SHP77 treated with DMSO at 0.1 percent for 48 hours (cell line): ENCODE data around the gene TSACC.

ENCODE experiments used
- DNase-seq: peaks from one replicate; lab custom pipeline; 2025; lab: John Stamatoyannopoulos, UW

The TSACC gene

DNA sequence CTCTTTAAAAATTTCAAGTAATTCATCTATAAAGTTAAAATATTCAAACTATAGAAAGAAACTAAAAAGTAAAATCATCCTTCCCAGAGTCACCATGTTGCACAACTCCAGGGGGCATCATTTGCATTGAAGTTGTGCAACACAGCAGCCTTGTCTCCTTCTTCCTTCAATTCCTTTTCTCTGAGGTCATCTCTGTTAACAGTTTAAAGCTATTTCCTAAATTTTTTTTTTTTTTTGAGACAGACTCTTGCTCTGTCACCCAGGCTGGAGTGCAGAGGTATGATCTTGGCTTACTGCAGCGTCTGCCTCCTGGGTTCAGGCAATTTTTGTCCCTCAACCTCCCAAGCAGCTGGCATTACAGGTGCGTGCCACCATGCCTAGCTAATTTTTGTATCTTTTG lies 37.8 kb downstream of the TSACC start:
- DNase-seq, result no peak

- no peak for DNase-seq
These were observed 38.9 kb downstream of the TSACC start for GRCh38 chr1:156376958-156377919.

DNA sequence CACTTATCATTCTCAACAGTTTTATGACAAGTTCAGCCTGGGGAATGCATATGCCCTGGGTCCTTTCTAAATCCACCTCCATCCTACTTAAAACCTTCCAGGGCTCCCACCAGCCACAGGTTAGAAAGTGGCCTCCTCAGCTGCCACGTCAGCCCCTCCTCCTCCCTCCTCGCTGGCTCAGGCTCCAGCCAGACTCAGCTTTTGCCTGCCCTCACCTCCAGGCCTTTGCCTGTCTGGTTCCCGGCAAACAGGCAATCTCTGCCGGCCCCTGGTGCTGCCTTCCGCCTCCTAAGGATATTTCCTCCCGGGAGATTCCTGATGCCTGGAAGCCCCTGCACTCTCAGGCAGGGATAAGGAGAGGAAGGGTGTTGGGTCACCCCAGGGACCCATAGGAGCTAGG lies 40.2 kb downstream of the TSACC start:
- no peak for DNase-seq

- DNase-seq, result no peak
These were observed 41.3 kb downstream of the TSACC start for GRCh38 chr1:156379420-156380165.

DNA sequence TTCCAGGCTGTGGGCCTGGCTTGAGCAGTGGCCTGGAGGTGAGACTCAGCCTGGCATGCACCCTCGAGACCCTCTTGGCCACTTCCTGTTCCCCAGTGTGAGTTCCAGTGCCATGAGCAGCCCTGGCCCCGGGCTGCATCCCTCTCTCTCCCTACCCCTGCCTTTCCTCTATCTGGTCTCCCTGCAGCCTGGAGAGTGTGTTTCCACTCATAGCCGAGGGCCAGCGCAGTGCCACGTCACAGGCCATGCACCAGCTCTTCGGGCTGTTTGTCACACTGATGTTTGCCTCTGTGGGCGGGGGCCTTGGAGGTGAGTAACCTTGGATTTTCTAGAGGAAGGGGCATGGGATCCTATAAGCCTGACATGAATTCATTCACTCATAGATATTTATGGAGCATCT lies 44.2 kb downstream of the TSACC start:
- no peak for DNase-seq

DNA sequence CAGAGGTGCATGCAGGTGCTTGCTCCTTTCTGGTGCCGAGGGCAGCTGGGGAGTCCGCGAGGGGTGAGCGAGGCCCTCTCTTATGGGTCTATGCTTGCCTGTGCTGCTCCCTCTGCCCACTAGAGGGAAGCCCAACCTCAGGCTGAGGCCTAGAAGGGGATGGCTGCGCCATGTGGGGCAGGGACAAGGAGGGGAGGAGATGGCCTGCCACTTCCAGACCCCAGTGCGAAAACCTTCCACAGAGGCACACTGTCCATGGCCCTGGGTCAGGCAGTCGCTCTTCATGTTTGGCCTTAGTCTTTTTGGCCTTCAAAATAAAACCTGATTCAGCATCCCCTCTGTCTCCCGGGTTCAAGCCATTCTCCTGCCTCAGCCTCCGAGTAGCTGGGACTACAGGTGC lies 44.7 kb downstream of the TSACC start:
- DNase-seq, result peak; percentile 56

DNA sequence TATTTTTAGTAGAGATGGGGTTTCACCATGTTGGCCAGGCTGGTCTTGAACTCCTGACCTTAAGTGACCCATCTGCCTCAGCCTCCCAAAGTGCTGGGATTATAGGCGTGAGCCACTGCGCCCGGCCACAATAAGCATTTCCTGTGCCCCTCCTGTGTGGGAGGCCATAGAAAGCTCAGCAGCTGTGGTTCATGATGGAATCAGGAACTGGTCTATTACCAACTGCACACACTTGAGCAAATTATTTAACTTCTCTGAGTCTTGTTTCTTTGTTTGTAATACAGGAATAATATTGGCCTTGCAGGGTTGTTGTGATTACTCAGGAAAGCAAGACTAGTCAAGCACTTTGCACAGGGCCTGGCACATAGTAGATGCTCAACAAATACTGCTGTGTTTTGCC lies 45.7 kb downstream of the TSACC start:
- DNase-seq, result no peak

DNA sequence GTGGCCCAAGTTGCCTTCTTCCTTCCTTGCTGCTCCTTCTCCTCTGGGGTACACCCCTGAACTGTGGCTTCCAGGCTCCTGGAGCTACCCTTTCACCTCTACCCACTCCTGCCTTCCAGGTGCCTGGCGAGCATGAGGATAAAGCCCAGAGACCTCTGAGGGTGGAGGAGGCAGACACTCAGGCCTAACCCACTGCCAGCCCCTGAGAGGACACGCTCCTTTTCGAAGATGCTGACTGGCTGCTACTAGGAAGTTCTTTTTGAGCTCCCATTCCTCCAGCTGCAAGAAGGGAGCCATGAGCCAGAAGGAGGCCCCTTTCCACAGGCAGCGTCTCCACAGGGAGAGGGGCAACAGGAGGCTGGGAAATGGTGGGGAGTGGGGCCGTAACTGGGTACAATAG lies 46.3 kb downstream of the TSACC start:
- DNase-seq, result no peak

GRCh38 chr1:156385534-156386031 lies 47.3 kb downstream of the TSACC start:
- peak; percentile 53 for DNase-seq

GRCh38 chr1:156386134-156386901 lies 48.0 kb downstream of the TSACC start:
- no peak for DNase-seq

DNA sequence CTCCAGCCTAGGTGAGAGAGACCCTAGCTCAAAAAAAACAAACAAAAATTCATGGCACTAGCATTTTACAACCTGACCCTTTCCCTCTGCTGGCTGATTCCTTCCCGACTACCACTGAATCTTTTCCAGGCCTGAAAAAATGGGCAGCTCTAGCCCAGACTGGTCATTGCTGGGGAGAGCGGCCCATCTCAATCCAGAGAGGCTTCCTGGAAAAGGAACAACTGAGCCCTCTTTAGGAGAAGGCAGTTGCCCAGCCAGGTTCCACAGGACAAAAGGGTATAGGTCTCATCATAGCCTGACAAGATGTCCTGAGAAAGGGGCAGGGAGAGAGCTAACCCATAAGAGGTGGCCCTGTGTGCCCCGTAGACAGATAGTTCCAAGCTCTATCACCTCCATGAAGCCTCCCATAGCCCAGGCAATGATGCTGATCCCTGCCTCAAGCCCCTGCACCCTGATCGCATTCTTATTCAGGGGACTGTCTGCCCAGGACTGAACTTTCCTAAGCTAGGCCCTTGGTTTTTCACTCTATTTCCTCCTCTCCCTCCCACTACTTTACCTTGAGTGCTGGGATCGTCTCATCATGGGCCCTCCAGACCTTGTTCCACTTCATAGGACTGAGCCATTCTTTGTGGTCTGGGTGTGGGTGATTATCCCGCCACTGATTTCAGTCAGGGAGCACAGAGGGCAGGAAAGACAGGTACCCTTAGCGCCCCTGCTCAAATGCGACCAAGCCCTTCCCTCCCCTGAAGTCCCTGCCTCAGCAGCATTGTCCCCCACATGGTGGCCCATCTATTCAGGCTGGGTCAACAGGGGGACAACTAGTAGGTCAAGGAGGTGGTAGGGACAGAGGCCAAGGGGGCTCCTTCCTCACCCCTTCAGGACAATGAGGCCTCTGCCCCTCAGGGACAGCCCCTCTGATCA lies 48.9 kb downstream of the TSACC start:
- DNase-seq, result no peak

DNA sequence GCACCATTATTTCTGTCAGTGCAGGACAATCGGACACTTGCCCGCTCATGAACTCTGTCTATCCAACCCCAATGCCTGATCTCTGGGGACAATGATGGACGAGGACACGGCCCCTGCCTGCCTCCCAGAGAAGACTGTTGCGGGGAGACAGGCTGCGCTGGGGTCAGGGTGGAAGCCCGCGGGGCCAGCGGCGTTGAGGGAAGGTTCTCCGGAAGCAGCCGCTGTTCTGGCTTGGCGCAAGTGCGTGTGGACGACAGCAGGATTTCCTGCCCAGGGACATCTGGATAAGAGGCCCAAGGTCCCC lies 49.5 kb downstream of the TSACC start:
- no peak for DNase-seq

DNA sequence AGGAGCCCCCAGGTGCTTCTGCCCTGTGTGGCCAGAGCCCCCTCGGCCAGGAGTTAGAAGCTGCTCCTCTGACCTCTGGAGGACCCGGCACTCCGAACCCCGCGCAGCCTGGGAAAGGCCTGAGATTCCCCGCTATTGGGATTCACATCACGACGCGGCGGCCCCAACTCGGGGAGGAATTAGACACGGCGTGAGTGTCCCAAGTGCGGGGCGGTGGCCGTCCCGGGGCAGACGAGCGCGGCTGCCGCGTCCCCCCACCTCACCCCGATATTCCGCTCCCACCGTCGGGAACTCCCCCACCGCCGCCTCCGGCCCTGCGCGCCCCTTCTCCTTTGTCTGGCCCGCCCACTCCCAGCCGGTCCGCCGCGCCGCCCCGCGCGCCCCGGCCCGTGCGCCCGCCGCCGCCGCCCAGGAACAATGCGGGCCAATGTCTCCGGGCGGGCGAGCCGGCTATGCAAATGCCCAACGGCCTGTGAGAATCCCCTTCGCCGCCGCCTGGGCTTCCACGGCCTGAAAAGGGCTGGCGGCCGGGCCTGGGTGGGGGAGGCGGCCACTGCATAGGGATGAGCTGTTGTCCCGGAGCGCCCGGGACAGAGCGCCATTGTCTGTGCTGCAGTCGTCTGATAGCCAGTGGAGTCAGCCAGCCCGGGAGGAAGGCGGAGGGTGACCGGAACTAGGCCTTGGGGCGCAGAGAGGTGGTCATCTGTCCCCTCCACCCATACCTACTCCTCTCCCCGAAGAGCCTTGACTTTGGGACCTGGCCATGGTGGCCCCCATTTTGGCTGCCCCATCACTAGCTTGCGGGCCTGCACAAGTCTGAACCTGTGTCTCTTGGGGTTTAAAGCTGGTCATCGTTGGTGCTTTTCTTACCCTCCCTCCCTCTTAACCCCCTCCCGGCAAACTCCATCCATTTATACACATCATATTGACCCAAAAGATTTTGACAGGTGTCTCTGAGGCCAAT lies 50.1 kb downstream of the TSACC start:
- DNase-seq, result no peak

GRCh38 chr1:156389311-156389710 lies 51.0 kb downstream of the TSACC start:
- DNase-seq, result no peak

DNA sequence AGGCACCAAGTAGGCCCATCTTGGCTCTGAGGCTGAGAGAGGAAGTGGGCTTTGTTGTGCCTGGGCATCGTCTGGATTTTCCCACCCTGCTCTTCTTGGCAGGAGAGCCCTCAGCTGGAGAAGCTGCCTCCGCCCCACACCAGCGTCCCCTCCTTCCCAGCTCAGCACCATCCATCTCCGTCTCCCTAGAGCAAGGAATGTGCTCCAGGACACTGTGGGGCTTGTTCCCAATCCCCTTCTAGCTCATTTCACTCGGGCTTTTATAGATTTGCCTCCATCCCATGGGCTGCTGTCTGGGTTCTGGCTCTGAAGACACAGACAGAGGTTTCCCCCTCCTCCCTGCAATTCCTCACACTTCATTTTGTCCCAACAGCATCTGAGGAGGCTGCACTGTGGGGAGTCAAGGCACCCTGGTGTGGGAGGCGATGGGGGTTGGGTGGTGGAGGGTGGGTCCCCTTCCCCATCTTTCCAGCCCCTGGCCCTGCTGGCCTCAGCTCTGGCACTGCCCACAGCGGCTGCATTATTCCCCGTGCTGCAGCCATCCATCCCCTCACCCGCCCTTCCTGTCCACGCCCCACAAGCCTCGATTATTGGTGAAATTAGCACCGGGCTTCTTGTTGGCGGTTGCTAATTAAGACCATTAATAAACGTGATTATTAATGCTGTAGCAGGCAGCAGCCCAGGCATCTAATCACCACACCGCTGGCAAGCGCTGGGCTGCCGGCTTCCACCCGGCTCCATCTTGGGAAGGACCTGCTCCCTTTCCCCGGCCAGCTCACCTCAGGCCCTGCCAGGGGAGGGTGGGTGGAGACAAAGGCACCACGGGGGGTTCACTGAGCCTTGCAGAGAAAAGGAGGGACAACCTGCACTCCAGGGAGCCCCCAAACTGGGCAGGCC lies 52.4 kb downstream of the TSACC start:
- DNase-seq, result no peak

GRCh38 chr1:156391366-156391677 lies 53.0 kb downstream of the TSACC start:
- no peak for DNase-seq

- DNase-seq, result no peak
These were observed 53.4 kb downstream of the TSACC start for GRCh38 chr1:156391701-156392100.

DNA sequence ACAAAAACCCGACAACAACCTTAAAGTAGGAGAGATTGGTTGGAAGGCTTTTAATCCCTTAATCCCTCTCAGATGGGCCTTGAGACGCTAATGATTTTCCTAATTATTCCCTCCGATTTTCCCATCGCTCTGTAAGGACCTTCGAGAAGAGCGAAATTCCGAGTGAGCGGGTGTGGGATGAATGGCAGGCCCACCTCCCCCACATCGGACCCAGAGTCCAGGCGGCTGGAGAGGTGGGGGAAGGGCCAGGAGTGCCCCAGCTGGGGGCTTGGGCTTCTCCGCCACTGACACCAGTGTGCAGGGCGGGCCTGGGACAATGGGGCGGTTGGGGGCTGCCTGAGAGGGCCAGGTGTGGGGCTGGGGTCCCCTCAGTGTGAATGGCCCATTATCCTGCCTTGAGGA lies 54.1 kb downstream of the TSACC start:
- DNase-seq, result no peak

DNA sequence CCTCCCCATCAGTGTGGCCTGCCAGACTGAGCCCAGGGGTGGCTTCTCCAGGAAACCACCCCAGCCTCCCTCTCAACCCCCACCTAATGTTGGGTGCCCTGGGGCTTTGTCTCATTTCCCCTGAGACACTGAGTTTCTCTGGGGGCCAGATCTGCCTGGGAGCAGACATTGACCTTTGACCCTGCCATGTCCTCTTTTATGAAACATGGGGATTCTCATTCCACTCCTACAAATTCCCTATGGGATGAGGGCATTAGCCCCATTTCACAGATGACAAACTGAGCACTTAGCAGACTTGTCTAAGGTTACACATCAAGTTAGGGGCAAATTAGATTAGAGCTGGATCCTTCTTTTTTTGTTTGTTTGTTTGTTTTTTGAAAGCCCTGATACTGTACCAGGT lies 54.8 kb downstream of the TSACC start:
- DNase-seq, result no peak
